Neuronal stem cell (in vitro differentiated cells): ENCODE data around the gene PPP6R3.
"Not testable (repeated sequence)": the region's sequence is repeated elsewhere in the genome, so short reads cannot be mapped to it uniquely, and the experiment has no call there.

Source experiments
- DNase-seq: peaks from one replicate; pipeline ENCODE4 v3.0.0-alpha.2; 2013; ENCODE audit warnings: low spot score
- H2AFZ ChIP-seq: one replicate; pipeline ENCODE4 v1.6.1; 2013; ENCODE audit warnings: mild to moderate bottlenecking, low read length, inconsistent platforms
- H2AK5ac ChIP-seq: 2 replicates; pipeline ENCODE4 v1.6.1; 2013; ENCODE audit warnings: low read depth, mild to moderate bottlenecking, inconsistent platforms, low read length, moderate library complexity, mixed read lengths
- H2BK120ac ChIP-seq: 2 replicates; pipeline ENCODE4 v1.6.1; 2013; ENCODE audit warnings: low read depth, mild to moderate bottlenecking, inconsistent platforms, low read length, moderate library complexity, mixed read lengths
- H2BK12ac ChIP-seq: one replicate; pipeline ENCODE4 v1.6.1; 2013; ENCODE audit warnings: low read length, inconsistent platforms
- H2BK15ac ChIP-seq: 2 replicates; pipeline ENCODE4 v1.6.1; 2013; ENCODE audit warnings: mild to moderate bottlenecking, low read length, inconsistent platforms, mixed read lengths
- H2BK5ac ChIP-seq: one replicate; pipeline ENCODE4 v1.6.1; 2013; ENCODE audit warnings: inconsistent platforms, mild to moderate bottlenecking, low read length, moderate library complexity
- H3K14ac ChIP-seq: one replicate; pipeline ENCODE4 v1.6.1; 2013; ENCODE audit warnings: low read length, inconsistent platforms
- H3K18ac ChIP-seq: 2 replicates; pipeline ENCODE4 v1.6.1; 2013; ENCODE audit warnings: low read length, inconsistent platforms
- H3K23ac ChIP-seq: 2 replicates; pipeline ENCODE4 v1.6.1; 2013; ENCODE audit warnings: low read depth, mild to moderate bottlenecking, mixed read lengths, low read length, inconsistent platforms; ENCODE audit not compliant: poor library complexity
- H3K27ac ChIP-seq: replicated peaks from 3 replicates; pipeline ENCODE4 v1.5.1; 2013; ENCODE audit warnings: low read length, inconsistent platforms
- H3K27me3 ChIP-seq, 3 experiments: 2 replicates each; pipeline ENCODE4 v1.6.1; 2013; ENCODE audit warnings: low read length in 3 of 3, mild to moderate bottlenecking in 2 of 3, inconsistent platforms in 1 of 3, low read depth in 1 of 3, mixed read lengths in 1 of 3, moderate library complexity in 1 of 3; ENCODE audit not compliant: control insufficient read depth in 3 of 3, insufficient read depth in 3 of 3
- H3K36me3 ChIP-seq, 2 donors: replicated peaks in 1 of 2; 2 replicates each; pipeline ENCODE4 v1.6.1; 2013; ENCODE audit warnings: low read length in 2 of 2; ENCODE audit not compliant: control insufficient read depth in 2 of 2, insufficient read depth in 2 of 2
- H3K4ac ChIP-seq: 2 replicates; pipeline ENCODE4 v1.6.1; 2013; ENCODE audit warnings: inconsistent platforms, mild to moderate bottlenecking, low read length, moderate library complexity
- H3K4me1 ChIP-seq, 2 donors: 1 replicate in 1 of 2; 2 replicates in 1 of 2; pipeline ENCODE4 v1.6.1; 2013; ENCODE audit warnings: low read length in 2 of 2, low read depth in 1 of 2; ENCODE audit not compliant: control insufficient read depth in 2 of 2, insufficient read depth in 1 of 2
- H3K4me2 ChIP-seq: one replicate; pipeline ENCODE4 v1.6.1; 2013; ENCODE audit warnings: mild to moderate bottlenecking, low read length, inconsistent platforms; ENCODE audit not compliant: insufficient read depth, poor library complexity, severe bottlenecking
- H3K4me3 ChIP-seq, 2 donors: 2 replicates each; pipeline ENCODE4 v1.5.1; 2013; ENCODE audit warnings: low read length in 2 of 2, mild to moderate bottlenecking in 2 of 2, inconsistent platforms in 1 of 2, moderate library complexity in 1 of 2
- H3K79me1 ChIP-seq: one replicate; pipeline ENCODE4 v1.6.1; 2013; ENCODE audit warnings: low read depth, mild to moderate bottlenecking, inconsistent platforms, low read length, moderate library complexity
- H3K9ac ChIP-seq: one replicate; pipeline ENCODE4 v1.6.1; 2013; ENCODE audit warnings: mild to moderate bottlenecking, low read depth, low read length, inconsistent platforms; ENCODE audit not compliant: poor library complexity
- H3K9me3 ChIP-seq, 2 donors: replicated peaks in 1 of 2; 2 replicates each; pipeline versions ENCODE3 to v1.6.1; 2013; ENCODE audit warnings: low read length in 2 of 2, mild to moderate bottlenecking in 2 of 2, inconsistent platforms in 1 of 2, low read depth in 1 of 2, mixed read lengths in 1 of 2, moderate library complexity in 1 of 2; ENCODE audit not compliant: control insufficient read depth in 2 of 2, insufficient read depth in 1 of 2
- H4K8ac ChIP-seq: one replicate; pipeline ENCODE4 v1.6.1; 2013; ENCODE audit warnings: low read depth, mild to moderate bottlenecking, inconsistent platforms, low read length, moderate library complexity
- H4K91ac ChIP-seq: one replicate; pipeline ENCODE4 v1.6.1; 2013; ENCODE audit warnings: low read length, low read depth, mild to moderate bottlenecking, inconsistent platforms; ENCODE audit not compliant: poor library complexity
- WGBS, 2 donors: extraction: QIAGEN DNeasy Blood & Tissue Kit; methylation state at CpG; one replicate each; pipeline ENCODE4 v1.1.7; 2013; ENCODE audit warnings: missing lambda C conversion rate in 2 of 2, mixed read lengths in 1 of 2; ENCODE audit not compliant: insufficient read length in 2 of 2, insufficient replicate concordance in 1 of 2; ENCODE audit errors: extremely low coverage in 2 of 2; 5-methylcytosine and 5-hydroxymethylcytosine counted together

The PPP6R3 gene

GRCh38 chr11:68621826-68622225 lies 161.3 kb downstream of the PPP6R3 start:
- Histone ChIP-seq H3K9me3 (peaks cover 0 to 4% of the 10 kb centered on the region in 2 donors), H2AFZ (no peak overlapping the region), H4K8ac (no peak overlapping the region), H2BK5ac (no peak overlapping the region), H3K18ac (no peak overlapping the region), H3K4me2 (no peak overlapping the region), H3K9ac (no peak overlapping the region), H3K23ac (no peak overlapping the region), H3K4me1 (no peaks in the 10 kb centered on the region), H4K91ac (no peak overlapping the region), H3K27me3 (peaks cover 0 to 2% (median 0%) of the 10 kb centered on the region in 3 experiments), H3K36me3 (no peaks in the 10 kb centered on the region), H3K79me1 (no peaks in the 10 kb centered on the region), H2BK12ac (no peak overlapping the region), H2BK15ac (no peak overlapping the region), H3K4me3 (no peak overlapping the region), H2BK120ac (no peak overlapping the region), H3K27ac (no peak overlapping the region), H3K4ac (no peak overlapping the region), H3K14ac (no peak overlapping the region), H2AK5ac (no peak overlapping the region)
- WGBS, 2 donors = no CpG with 5 or more reads among the region's 2 CpGs
- no peak for DNase-seq

- H3K4me2 ChIP-seq, H3K27ac ChIP-seq, H3K4me3 ChIP-seq, H4K8ac ChIP-seq, H3K14ac ChIP-seq, H3K4me1 ChIP-seq, DNase-seq, H2AK5ac ChIP-seq, H3K79me1 ChIP-seq, H3K27me3 ChIP-seq, H3K4ac ChIP-seq, H4K91ac ChIP-seq, H3K9me3 ChIP-seq, H2AFZ ChIP-seq, H3K9ac ChIP-seq, H3K36me3 ChIP-seq, H2BK12ac ChIP-seq, H2BK5ac ChIP-seq, H3K18ac ChIP-seq, H2BK15ac ChIP-seq, H3K23ac ChIP-seq, H2BK120ac ChIP-seq: not testable (repeated sequence)
- no CpG with 5 or more reads among the region's 9 CpGs for WGBS, 2 donors
These were observed 163.2 kb downstream of the PPP6R3 start for GRCh38 chr11:68623706-68624105.

- not testable (repeated sequence) for H2AFZ ChIP-seq, DNase-seq, H3K4me3 ChIP-seq, H3K27ac ChIP-seq, H2BK120ac ChIP-seq, H3K4ac ChIP-seq, H2BK12ac ChIP-seq, H2AK5ac ChIP-seq, H3K27me3 ChIP-seq, H3K79me1 ChIP-seq, H2BK5ac ChIP-seq, H3K9ac ChIP-seq, H3K18ac ChIP-seq, H4K91ac ChIP-seq, H3K9me3 ChIP-seq, H3K36me3 ChIP-seq, H4K8ac ChIP-seq, H3K23ac ChIP-seq, H3K4me2 ChIP-seq, H3K14ac ChIP-seq, H2BK15ac ChIP-seq, H3K4me1 ChIP-seq
- WGBS, 2 donors = no CpG with 5 or more reads among the region's 4 CpGs
These were observed 164.5 kb downstream of the PPP6R3 start for GRCh38 chr11:68625069-68625468.

- H4K91ac ChIP-seq, H2AK5ac ChIP-seq, H2BK120ac ChIP-seq, H2BK5ac ChIP-seq, H2BK15ac ChIP-seq, H3K4me2 ChIP-seq, H3K27me3 ChIP-seq, H3K27ac ChIP-seq, H3K36me3 ChIP-seq, H3K9me3 ChIP-seq, H3K79me1 ChIP-seq, H3K4me3 ChIP-seq, H3K4me1 ChIP-seq, H3K18ac ChIP-seq, DNase-seq, H2BK12ac ChIP-seq, H3K23ac ChIP-seq, H3K9ac ChIP-seq, H3K14ac ChIP-seq, H2AFZ ChIP-seq, H3K4ac ChIP-seq: not testable (repeated sequence)
- no CpG with 5 or more reads among the region's 7 CpGs for WGBS, 2 donors
- H4K8ac ChIP-seq = peak overlapping the region; percentile 43
These were observed 165.7 kb downstream of the PPP6R3 start for GRCh38 chr11:68626236-68626635.
